Stimulated activated CD4-positive, alpha-beta T cell treated with anti-CD3 and anti-CD28 coated beads, Interleukin-15, amount 100 ng/mL, for 48 hours (primary cell): ENCODE measurements around the gene MAP4K2.
A peak's percentile ranks its signal among the peaks of the same experiment; 100 is the strongest.

Experiments used
- DNase-seq, 2 donors: peaks; one replicate each; pipeline ENCODE4 v3.0.0-alpha.2; 2020; ENCODE audit warnings: low read depth in 2 of 2

The MAP4K2 gene

GRCh38 chr11:64754919-64755662 is 47.9 kb downstream of the MAP4K2 start:
- no peak for DNase-seq

DNA sequence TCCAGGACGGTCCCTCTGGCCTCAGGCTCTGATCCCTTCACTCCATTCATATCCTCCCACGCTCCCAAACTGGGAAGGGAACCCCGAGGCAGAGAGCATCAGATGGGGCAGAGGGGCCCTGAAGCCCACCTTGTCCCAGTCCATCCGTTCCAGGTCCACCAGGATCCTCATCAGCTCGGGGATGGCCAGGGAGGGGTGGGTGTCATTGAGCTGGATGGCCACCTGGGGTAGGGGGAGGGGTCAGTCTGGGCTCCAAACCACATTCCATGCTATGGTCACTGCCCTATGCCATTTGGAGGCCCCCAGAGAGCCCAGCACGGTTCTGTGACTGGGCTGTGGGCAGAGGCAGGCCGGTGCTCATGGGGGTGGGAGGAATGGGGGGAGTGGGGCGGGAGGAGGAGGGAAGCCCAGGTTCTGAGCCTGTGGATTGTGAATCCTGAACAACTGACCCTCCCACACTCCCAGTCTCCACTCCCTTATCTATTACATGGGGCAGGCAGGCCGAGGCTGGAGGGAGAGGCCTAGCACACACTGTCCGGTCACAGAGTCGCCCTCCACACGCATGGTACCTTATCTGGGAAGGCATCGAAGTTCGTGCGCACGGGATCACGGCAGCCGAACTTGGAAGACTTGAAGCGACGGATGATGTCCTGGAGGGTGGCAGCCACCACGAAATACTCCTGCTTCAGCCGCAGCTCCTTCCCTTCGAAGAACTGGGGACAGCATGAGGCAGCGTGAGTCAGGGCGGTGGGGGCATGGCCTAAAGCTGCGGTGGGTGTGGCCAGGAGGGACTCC is 48.7 kb downstream of the MAP4K2 start:
- DNase-seq = no peak

DNA sequence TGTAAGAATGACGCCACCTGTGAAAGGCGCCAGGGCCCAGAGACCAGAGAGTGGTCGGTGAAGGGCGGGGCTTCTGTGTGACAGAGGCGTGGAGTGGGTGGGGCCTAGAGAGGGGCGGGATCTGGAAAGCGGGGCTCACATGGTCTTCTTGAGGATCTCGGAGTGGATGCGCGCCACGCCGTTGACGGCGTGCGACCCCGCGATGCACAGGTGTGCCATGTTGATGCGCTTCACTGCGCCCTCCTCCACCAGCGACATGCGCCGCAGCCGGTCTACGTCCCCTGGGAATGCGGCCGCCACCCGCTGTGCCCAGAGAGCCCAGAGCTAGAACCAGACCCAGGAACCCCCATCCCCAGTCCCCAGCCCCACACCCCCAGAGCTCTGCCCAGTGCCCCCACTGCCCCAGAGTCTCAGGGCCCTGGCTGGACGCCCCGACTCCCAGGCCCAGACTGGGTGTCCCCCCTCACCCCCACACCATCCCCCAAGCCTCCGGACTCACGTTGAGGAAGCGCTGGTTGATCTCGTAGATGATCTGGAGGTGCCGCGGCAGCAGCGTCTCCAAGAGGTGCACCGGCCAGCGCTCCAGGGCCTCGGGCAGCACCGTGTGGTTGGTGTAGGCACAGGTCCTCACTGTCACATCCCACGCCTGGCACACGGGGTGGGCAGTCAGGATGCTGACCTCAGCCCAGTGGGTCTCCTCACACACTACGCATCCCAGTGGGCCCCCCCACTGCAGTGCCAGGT is 49.5 kb downstream of the MAP4K2 start:
- no peak for DNase-seq

DNA sequence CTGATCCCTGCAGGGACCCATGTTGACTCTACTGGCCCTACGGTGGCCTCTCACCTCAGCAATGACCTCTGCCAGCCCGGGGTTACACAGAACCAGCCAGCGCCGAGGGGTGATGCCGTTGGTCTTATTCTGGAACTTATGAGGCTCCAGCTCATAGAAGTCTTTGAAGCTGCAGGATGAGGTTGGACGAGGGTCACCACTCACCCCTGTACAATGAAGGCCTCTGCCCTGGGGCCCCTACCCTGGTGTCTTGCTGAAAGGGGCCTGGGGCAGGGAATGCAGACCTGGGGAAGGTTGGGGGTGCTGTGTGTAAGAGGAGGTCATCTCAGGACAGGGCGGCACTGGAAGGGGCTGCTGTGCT is 50.0 kb downstream of the MAP4K2 start:
- DNase-seq = no peak

GRCh38 chr11:64752175-64752970 is 50.6 kb downstream of the MAP4K2 start:
- DNase-seq = no peak

- no peak for DNase-seq
Measured at GRCh38 chr11:64751580-64751979, 51.4 kb downstream of the MAP4K2 start.

DNA sequence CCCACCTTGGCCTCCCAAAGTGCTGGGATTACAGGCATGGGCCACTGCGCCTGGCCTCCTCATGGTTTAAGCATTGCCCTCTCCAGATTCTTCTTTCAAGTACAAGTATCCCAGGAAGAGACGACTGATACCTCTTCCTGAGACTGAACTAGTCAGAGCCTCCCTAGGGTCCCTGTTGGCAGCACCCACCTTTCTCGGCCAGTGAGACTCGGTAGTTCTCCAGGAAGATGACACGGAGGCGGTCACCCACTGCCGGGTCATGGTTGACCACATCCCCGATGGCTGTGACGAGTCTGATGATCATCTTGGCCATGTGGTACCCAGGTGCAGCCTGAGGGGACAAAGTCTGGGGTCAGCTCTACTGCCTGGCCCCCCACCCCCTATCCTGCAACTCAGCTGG is 51.9 kb downstream of the MAP4K2 start:
- DNase-seq = no peak

DNA sequence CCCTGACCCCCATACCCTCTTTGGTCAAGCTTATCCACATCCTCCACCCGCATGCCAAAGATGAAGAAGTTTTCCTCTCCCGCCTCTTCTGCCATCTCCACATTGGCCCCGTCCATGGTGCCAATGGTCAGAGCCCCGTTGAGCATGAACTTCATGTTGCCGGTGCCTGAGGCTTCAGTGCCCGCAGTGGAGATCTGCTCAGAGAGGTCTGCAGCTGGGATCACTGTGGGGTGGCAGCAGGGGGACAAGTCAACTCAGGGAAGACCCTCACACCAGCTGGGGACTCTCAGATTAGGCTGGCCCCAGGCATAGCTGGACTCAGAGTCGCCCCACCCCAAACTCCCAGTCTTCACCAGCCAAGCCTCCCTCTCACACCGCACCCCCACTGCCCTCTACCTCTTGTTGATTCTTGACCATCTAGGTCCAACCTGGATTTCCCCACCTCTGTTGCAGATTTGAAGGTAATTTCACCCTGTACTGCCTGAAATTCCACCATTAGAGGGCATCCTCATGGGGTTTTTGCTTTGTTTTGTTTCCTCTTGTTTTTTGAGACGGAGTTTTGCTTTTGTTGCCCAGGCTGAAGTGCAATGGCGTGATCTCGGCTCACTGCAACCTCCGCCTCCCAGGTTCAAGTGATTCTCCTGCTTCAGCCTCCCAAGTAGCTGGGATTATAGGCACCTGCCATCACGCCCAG is 52.5 kb downstream of the MAP4K2 start:
- DNase-seq = no peak

DNA sequence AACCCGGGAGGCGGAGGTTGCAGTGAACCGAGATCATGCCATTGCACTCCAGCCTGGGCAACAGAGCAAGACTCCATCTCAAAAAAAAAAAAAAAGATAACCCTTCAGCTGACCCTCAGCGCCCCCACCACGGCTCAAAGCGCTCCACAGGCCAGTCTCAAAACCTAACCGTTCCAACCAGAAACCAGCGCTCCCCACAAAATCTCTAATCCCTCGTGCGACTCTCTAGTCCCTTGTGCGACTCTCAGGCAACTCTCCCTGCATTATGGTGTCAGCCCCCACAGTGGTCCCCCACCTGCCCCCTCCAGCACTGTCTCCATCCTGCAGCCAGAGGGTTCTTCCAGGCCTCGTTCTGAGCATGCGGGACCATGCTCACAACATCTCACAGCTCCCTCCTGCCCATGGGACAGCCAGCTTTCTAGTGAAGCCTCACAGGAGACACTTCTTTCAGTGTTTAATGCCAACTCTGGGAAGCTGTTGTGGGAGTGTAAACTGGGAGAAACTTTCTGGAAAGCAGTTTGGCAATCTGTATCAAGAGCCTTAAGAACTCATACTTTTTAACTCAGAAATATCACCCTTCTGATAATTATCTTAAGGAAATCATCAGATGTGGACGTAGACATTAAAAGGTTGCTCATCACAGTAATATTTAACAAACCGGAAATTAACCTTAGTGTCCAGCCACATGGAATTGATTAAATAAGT is 54.9 kb downstream of the MAP4K2 start:
- DNase-seq = no peak

- DNase-seq = no peak
Measured at GRCh38 chr11:64746486-64746885, 56.5 kb downstream of the MAP4K2 start.

- DNase-seq = peak in 1 of 2 donors; percentile 41
Measured at GRCh38 chr11:64745521-64746328, 57.3 kb downstream of the MAP4K2 start.

DNA sequence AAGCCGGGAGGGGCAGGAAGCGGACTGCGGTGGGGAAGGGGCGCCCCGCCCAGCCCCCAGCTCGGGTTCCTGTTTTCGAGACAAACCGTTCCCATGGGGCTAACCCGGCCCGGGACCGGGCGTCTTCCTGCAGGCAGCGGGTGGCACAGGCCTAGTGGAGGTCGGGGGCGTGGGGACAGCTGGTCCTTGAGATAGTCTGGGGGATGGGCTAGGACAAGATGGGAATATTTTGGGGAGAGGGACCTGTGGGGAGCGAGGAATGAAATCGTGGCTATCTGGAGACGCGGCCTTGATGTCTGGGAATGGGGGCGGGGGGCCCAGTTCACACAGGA is 57.9 kb downstream of the MAP4K2 start:
- no peak for DNase-seq

DNA sequence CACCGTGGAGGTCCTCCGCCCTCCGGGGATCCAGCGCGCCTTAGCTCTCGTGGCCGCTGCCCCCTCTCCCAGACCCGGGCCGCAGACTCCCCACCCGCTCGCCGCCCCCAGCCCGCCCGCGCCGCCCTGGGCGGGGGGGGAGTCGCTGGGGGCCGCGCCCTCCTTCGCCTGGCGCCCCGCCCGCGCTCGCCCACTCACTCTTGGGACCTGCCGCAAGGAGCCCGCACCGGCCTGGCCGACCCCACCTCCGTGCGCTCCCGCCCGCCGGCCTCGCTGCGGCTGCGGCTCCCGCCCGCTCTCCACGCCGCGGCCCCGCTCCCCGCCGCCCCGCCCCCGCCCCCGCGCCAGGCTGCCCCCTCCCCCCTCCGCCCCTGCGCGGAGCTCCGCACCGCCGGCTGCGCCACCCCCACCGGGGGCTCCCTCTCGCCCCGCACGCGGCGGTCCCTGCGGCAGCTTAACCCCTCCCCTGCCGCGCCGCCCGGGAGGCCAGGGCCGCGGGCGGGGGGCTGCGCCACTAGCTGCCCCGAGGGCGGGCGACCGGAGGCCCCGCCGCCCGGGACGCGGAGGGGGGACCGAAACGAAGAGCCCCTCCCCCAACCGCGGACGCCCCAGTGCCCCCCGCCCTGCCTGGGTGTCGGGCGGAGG is 58.3 kb downstream of the MAP4K2 start:
- no peak for DNase-seq

DNA sequence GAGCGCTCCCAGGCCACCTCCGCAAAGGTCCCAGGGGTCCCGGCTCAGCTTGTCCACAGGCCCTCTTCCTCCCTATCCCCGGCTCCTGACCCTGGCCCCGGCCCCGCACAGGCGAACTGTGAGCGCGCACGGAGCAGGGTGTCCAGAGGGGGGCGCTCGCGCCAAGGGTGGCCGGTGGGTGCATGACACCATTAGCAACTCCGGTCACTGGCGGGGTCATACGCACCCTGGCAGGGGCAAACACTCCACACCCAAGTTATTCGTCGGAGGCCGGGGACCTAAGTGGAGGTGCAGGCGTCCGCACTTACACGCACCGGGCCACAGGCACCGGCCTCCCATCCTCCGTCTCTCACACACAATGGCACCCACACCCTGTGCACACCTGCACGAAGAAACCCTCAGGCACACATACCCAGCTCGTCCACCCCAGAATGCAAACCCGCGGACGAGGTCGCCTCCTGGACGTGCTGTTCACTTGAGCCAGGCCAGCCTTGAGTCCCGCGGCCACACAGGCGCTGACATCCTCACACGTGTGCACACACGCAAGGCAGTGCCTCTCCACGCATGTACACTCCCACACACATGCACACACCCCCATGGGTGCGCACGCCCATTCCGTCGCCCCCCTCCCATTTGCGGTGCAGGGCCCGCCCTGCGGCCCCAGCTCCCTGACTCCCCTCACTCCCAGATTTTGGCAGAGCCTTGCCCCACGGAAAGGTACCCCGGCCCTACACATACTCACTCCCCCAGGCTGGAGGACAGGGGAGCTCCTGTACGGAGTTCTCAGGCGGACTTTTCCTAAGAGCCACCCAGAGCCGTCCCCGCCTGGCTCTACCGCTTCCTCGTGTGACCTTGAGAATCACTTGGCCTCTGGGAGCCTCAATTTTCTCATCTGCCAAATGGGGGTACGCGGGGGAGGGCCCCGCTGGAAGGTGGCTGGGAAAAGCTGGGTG is 59.1 kb downstream of the MAP4K2 start, which contains the start of gene RASGRP2:
RASGRP2 (minus strand) TSS at position 552 of the 953 bp plus-strand sequence. CDS start 1,276 bp downstream, outside the sequence.
- peak; percentile 56 to 70 for DNase-seq

GRCh38 chr11:64742889-64743590 is 60.0 kb downstream of the MAP4K2 start:
- peak in 1 of 2 donors; percentile 68 for DNase-seq

GRCh38 chr11:64742087-64742888 is 60.7 kb downstream of the MAP4K2 start:
- no peak for DNase-seq
